KOPT-K1 (cell line): ENCODE results near the gene KCTD13.
"Not testable (repeated sequence)": the region's sequence is repeated elsewhere in the genome, so short reads cannot be mapped to it uniquely, and the experiment has no call there.

ENCODE experiments used
- H3K27ac ChIP-seq: fragments of 200-600 bp; sonication (generic); 2 replicates; pipeline ENCODE4 v1.5.1; 2016; ENCODE audit warnings: antibody characterized with exemption, mild to moderate bottlenecking, low read depth, low read length; ENCODE audit not compliant: poor library complexity, severe bottlenecking
- H3K36me3 ChIP-seq: fragments of 200-600 bp; sonication (generic); 2 replicates; pipeline ENCODE4 v1.5.1; 2017; ENCODE audit warnings: antibody characterized with exemption, mild to moderate bottlenecking, low read length, moderate library complexity; ENCODE audit not compliant: insufficient read depth
- H3K9me3 ChIP-seq: fragments of 200-600 bp; sonication (generic); 2 replicates; pipeline ENCODE4 v1.5.1; 2017; ENCODE audit warnings: antibody characterized with exemption, low read length, mild to moderate bottlenecking; ENCODE audit not compliant: insufficient read depth, poor library complexity, severe bottlenecking

The KCTD13 gene

GRCh38 chr16:29925781-29926710 is at the start of gene KCTD13:
Gene KCTD13 (minus strand): TSS chr16:29926226. CDS start chr16:29926033, 193 bp downstream.
- peaks cover 21% of the 10 kb centered on the region for H3K36me3 ChIP-seq
- H3K27ac ChIP-seq, result peak within 1 kb of the TSS; percentile 73
- no peaks in the 10 kb centered on the region for H3K9me3 ChIP-seq

GRCh38 chr16:29975134-29975538 is 49.1 kb upstream of the KCTD13 start:
- H3K27ac ChIP-seq, result peak overlapping the region; percentile 82
- peaks cover 31% of the 10 kb centered on the region for H3K36me3 ChIP-seq

GRCh38 chr16:29974291-29975133 is 48.5 kb upstream of the KCTD13 start:
- H3K9me3 ChIP-seq, result no peaks in the 10 kb centered on the region
- H3K27ac ChIP-seq, result peak overlapping the region; percentile 82
- H3K36me3 ChIP-seq, result peaks cover 25% of the 10 kb centered on the region

More at GRCh38 chr16:29975134-29975538, 49.1 kb upstream of the KCTD13 start:
- H3K9me3 ChIP-seq, result no peaks in the 10 kb centered on the region

GRCh38 chr16:29973384-29974246 is 47.6 kb upstream of the KCTD13 start, which contains the start of gene TAOK2:
Gene TAOK2 (plus strand): TSS chr16:29973868. CDS start chr16:29977773, 3,905 bp downstream.
- Histone ChIP-seq H3K9me3 (no peaks in the 10 kb centered on the region), H3K36me3 (peaks cover 20% of the 10 kb centered on the region), H3K27ac (peak within 1 kb of the TSS; percentile 82)

- H3K36me3 ChIP-seq, result peaks cover 20% of the 10 kb centered on the region
- H3K27ac ChIP-seq, result peak overlapping the region; percentile 82
- no peaks in the 10 kb centered on the region for H3K9me3 ChIP-seq
Measured at GRCh38 chr16:29972992-29973383, 47.0 kb upstream of the KCTD13 start.

GRCh38 chr16:29972500-29972899 is 46.5 kb upstream of the KCTD13 start:
- Histone ChIP-seq H3K9me3 (no peaks in the 10 kb centered on the region), H3K36me3 (peaks cover 18% of the 10 kb centered on the region), H3K27ac (no peak overlapping the region)

- H3K27ac ChIP-seq, result no peak overlapping the region
- peaks cover 13% of the 10 kb centered on the region for H3K36me3 ChIP-seq
- no peaks in the 10 kb centered on the region for H3K9me3 ChIP-seq
Measured at GRCh38 chr16:29971304-29971703, 45.3 kb upstream of the KCTD13 start.

GRCh38 chr16:29968205-29968604 is 42.2 kb upstream of the KCTD13 start:
- no peaks in the 10 kb centered on the region for H3K9me3 ChIP-seq
- peaks cover 13% of the 10 kb centered on the region for H3K36me3 ChIP-seq
- H3K27ac ChIP-seq, result no peak overlapping the region

- Histone ChIP-seq H3K27ac (peak overlapping the region; percentile 76), H3K9me3 (no peaks in the 10 kb centered on the region), H3K36me3 (peaks cover 5% of the 10 kb centered on the region)
Measured at GRCh38 chr16:29963021-29963743, 37.2 kb upstream of the KCTD13 start.

GRCh38 chr16:29962344-29962994 is 36.4 kb upstream of the KCTD13 start:
- H3K9me3 ChIP-seq, result no peaks in the 10 kb centered on the region
- peak overlapping the region; percentile 76 for H3K27ac ChIP-seq
- H3K36me3 ChIP-seq, result no peaks in the 10 kb centered on the region

GRCh38 chr16:29961479-29962343 is 35.7 kb upstream of the KCTD13 start, which contains the start of gene TMEM219:
Gene TMEM219 (plus strand): TSS chr16:29962079. CDS start chr16:29963144, 1,065 bp downstream.
- H3K9me3 ChIP-seq, result no peaks in the 10 kb centered on the region
- no peaks in the 10 kb centered on the region for H3K36me3 ChIP-seq
- H3K27ac ChIP-seq, result peak within 1 kb of the TSS; percentile 76

GRCh38 chr16:29961127-29961478 is 35.1 kb upstream of the KCTD13 start:
- Histone ChIP-seq H3K27ac (peak overlapping the region; percentile 76), H3K36me3 (no peaks in the 10 kb centered on the region), H3K9me3 (no peaks in the 10 kb centered on the region)

GRCh38 chr16:29959821-29960220 is 33.8 kb upstream of the KCTD13 start:
- H3K27ac ChIP-seq, H3K36me3 ChIP-seq, H3K9me3 ChIP-seq: not testable (repeated sequence)
